Stimulated activated CD8-positive, alpha-beta memory T cell treated with anti-CD3 and anti-CD28 coated beads, Interleukin-7, amount 100 ng/mL, for 24 hours (primary cell): ENCODE data around the gene GALR3.
A peak's percentile ranks its signal among the peaks of the same experiment; 100 is the strongest.

Experiments
- DNase-seq: peaks from one replicate; pipeline ENCODE4 v3.0.0-alpha.2; 2020; ENCODE audit warnings: low read depth

GALR3 gene

GRCh38 chr22:37822079-37822833 lies 926 bp upstream of the GALR3 start:
- no peak for DNase-seq

- DNase-seq, result no peak
Measured at GRCh38 chr22:37824674-37825641, 1.8 kb downstream of the GALR3 start.

GRCh38 chr22:37827056-37827455 lies 3.9 kb downstream of the GALR3 start:
- no peak for DNase-seq

- no peak for DNase-seq
Measured at GRCh38 chr22:37830093-37830842, 7.1 kb downstream of the GALR3 start.

- no peak for DNase-seq
Measured at GRCh38 chr22:37831472-37831871, 8.3 kb downstream of the GALR3 start.

- DNase-seq, result no peak
Measured at GRCh38 chr22:37832022-37832857, 9.1 kb downstream of the GALR3 start.

- no peak for DNase-seq
Measured at GRCh38 chr22:37842015-37842793, 19.0 kb downstream of the GALR3 start.

GRCh38 chr22:37843741-37844089 lies 20.5 kb downstream of the GALR3 start:
- DNase-seq, result peak; percentile 12

- no peak for DNase-seq
Measured at GRCh38 chr22:37844904-37845329, 21.7 kb downstream of the GALR3 start.

- no peak for DNase-seq
Measured at GRCh38 chr22:37846433-37846832, 23.3 kb downstream of the GALR3 start.

- DNase-seq, result no peak
Measured at GRCh38 chr22:37848587-37849088, 25.5 kb downstream of the GALR3 start.

GRCh38 chr22:37849089-37849751 lies 26.0 kb downstream of the GALR3 start, which contains the start of gene EIF3L:
Gene EIF3L, plus strand, starts transcription at chr22:37849419. Its CDS starts 31 bp downstream, at chr22:37849450.
- peak; percentile 78 for DNase-seq

- DNase-seq, result no peak
Measured at GRCh38 chr22:37850801-37851200, 27.6 kb downstream of the GALR3 start.

GRCh38 chr22:37852418-37852817 lies 29.2 kb downstream of the GALR3 start:
- no peak for DNase-seq

GRCh38 chr22:37854946-37855345 lies 31.8 kb downstream of the GALR3 start:
- no peak for DNase-seq

GRCh38 chr22:37855462-37855861 lies 32.3 kb downstream of the GALR3 start:
- DNase-seq, result no peak

- no peak for DNase-seq
Measured at GRCh38 chr22:37860796-37861421, 37.7 kb downstream of the GALR3 start.

GRCh38 chr22:37862570-37863325 lies 39.6 kb downstream of the GALR3 start:
- no peak for DNase-seq

GRCh38 chr22:37865510-37865909 lies 42.3 kb downstream of the GALR3 start:
- DNase-seq, result no peak
